NCI-H1417 treated with DMSO at 0.1 percent for 48 hours (cell line): ENCODE measurements around the gene CSF3R.
"Not testable (repeated sequence)": the region's sequence is repeated elsewhere in the genome, so short reads cannot be mapped to it uniquely, and the experiment has no call there.

ENCODE experiments used
- DNase-seq: peaks from one replicate; lab custom pipeline; 2025; lab: John Stamatoyannopoulos, UW

CSF3R gene

GRCh38 chr1:36481771-36482723, 666 bp downstream of the CSF3R start:
- DNase-seq = no peak

GRCh38 chr1:36481091-36481490, 1.6 kb downstream of the CSF3R start:
- no peak for DNase-seq

GRCh38 chr1:36480161-36480560, 2.6 kb downstream of the CSF3R start:
- no peak for DNase-seq

GRCh38 chr1:36479505-36480051, 3.1 kb downstream of the CSF3R start:
- DNase-seq = no peak

GRCh38 chr1:36477615-36478014, 5.1 kb downstream of the CSF3R start:
- DNase-seq = not testable (repeated sequence)

GRCh38 chr1:36476945-36477344, 5.8 kb downstream of the CSF3R start:
- no peak for DNase-seq

- DNase-seq = no peak
Measured at GRCh38 chr1:36475910-36476604, 6.7 kb downstream of the CSF3R start.

GRCh38 chr1:36475341-36475740, 7.4 kb downstream of the CSF3R start:
- no peak for DNase-seq

- no peak for DNase-seq
Measured at GRCh38 chr1:36472656-36473055, 10.1 kb downstream of the CSF3R start.

- DNase-seq = no peak
Measured at GRCh38 chr1:36471830-36472641, 10.7 kb downstream of the CSF3R start.

GRCh38 chr1:36469163-36469562, 13.6 kb downstream of the CSF3R start:
- DNase-seq = no peak

GRCh38 chr1:36467700-36468455, 14.8 kb downstream of the CSF3R start:
- no peak for DNase-seq

GRCh38 chr1:36467027-36467410, 15.7 kb downstream of the CSF3R start:
- no peak for DNase-seq

- DNase-seq = no peak
Measured at GRCh38 chr1:36466370-36467026, 16.2 kb downstream of the CSF3R start.

- no peak for DNase-seq
Measured at GRCh38 chr1:36465731-36466369, 16.9 kb downstream of the CSF3R start.

- no peak for DNase-seq
Measured at GRCh38 chr1:36464605-36465393, 17.9 kb downstream of the CSF3R start.

- DNase-seq = peak; percentile 66
Measured at GRCh38 chr1:36463803-36464604, 18.7 kb downstream of the CSF3R start, which contains the start of gene MRPS15. TSS of gene MRPS15 (minus strand) at chr1:36464384. CDS start at chr1:36464275, 109 bp downstream.

- no peak for DNase-seq
Measured at GRCh38 chr1:36463463-36463802, 19.3 kb downstream of the CSF3R start.

- no peak for DNase-seq
Measured at GRCh38 chr1:36458910-36459309, 23.8 kb downstream of the CSF3R start.
